EL (cell line): ENCODE measurements around the gene ERGIC1.

Experiments used
- DNase-seq: peaks from one replicate; pipeline ENCODE4 v3.0.0-alpha.2; 2016

Gene ERGIC1

GRCh38 chr5:172994405-172994804 lies 160.4 kb downstream of the ERGIC1 start:
- no peak for DNase-seq

GRCh38 chr5:172999372-172999973 lies 165.4 kb downstream of the ERGIC1 start:
- no peak for DNase-seq

GRCh38 chr5:172999974-173000373 lies 165.9 kb downstream of the ERGIC1 start:
- DNase-seq: no peak

GRCh38 chr5:173001229-173001841 lies 167.3 kb downstream of the ERGIC1 start:
- DNase-seq: no peak
